Gastrocnemius medialis (tissue), 4 donors: ENCODE data around the gene SLC27A1.

Source experiments
- POLR2A ChIP-seq, 2 donors: fragments of 450-650 bp; IDR thresholded peaks; one replicate each; pipeline ENCODE4 v1.6.1; 2017; ENCODE audit warnings: antibody characterized with exemption in 2 of 2, mild to moderate bottlenecking in 2 of 2, moderate library complexity in 2 of 2
- TF ChIP-seq, protein P1 (sequence below), 5 experiments: fragments of 450-650 bp in 3 of 5; fragments of 200-600 bp in 2 of 5; sonication (generic) in 2 of 5; IDR thresholded peaks in 4 of 5; conservative IDR thresholded peaks in 1 of 5; 1 replicate in 4 of 5; 2 replicates in 1 of 5; pipeline ENCODE4 v1.5.1; 2016 to 2019; ENCODE audit warnings: antibody characterized with exemption in 5 of 5, mild to moderate bottlenecking in 3 of 5, moderate library complexity in 3 of 5

- TF ChIP-seq, protein P1, sequence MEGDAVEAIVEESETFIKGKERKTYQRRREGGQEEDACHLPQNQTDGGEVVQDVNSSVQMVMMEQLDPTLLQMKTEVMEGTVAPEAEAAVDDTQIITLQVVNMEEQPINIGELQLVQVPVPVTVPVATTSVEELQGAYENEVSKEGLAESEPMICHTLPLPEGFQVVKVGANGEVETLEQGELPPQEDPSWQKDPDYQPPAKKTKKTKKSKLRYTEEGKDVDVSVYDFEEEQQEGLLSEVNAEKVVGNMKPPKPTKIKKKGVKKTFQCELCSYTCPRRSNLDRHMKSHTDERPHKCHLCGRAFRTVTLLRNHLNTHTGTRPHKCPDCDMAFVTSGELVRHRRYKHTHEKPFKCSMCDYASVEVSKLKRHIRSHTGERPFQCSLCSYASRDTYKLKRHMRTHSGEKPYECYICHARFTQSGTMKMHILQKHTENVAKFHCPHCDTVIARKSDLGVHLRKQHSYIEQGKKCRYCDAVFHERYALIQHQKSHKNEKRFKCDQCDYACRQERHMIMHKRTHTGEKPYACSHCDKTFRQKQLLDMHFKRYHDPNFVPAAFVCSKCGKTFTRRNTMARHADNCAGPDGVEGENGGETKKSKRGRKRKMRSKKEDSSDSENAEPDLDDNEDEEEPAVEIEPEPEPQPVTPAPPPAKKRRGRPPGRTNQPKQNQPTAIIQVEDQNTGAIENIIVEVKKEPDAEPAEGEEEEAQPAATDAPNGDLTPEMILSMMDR (IDR thresholded peaks at IDR 0.05 in 4 of 5, conservative IDR thresholded peaks at IDR 0.05 in 1 of 5): no peak
- no peak for TF ChIP-seq POLR2A (IDR thresholded peaks at IDR 0.05)
Observed at GRCh38 chr19:17553256-17553655, 82.9 kb downstream of the SLC27A1 start.
